Neural cell (in vitro differentiated cells): ENCODE results near the gene PDE8B. TPM values are rescaled to one million over a fixed set of nuclear protein-coding genes. Genes with fewer than 3 reads are reported as not detected.

Experiments used
- H2AFZ ChIP-seq: fragments of 200-600, 300-800 bp; sonication (generic), shearing (Covaris generic); 2 replicates; pipeline ENCODE4 v1.6.0; 2014; ENCODE audit warnings: low read depth, mild to moderate bottlenecking, antibody characterized with exemption, low read length, moderate library complexity
- H3F3A ChIP-seq: fragments of 200-600 bp; shearing (Covaris generic); 2 replicates; pipeline ENCODE4 v1.6.1; 2016; ENCODE audit warnings: mild to moderate bottlenecking, moderate library complexity, mixed read lengths, antibody characterized with exemption, low read length; ENCODE audit not compliant: insufficient read depth, poor library complexity, severe bottlenecking
- H3K27ac ChIP-seq: fragments of 200-600, 300-800 bp; sonication (generic), shearing (Covaris generic); 2 replicates; pipeline ENCODE4 v1.5.1; 2014; ENCODE audit warnings: mild to moderate bottlenecking, low read length, moderate library complexity
- H3K27me3 ChIP-seq: fragments of 300-800, 200-600 bp; sonication (generic), shearing (Covaris generic); 2 replicates; pipeline ENCODE4 v1.6.0; 2014; ENCODE audit warnings: mild to moderate bottlenecking, low read depth, low read length, moderate library complexity; ENCODE audit not compliant: insufficient read depth
- H3K36me3 ChIP-seq: fragments of 300-800, 200-600 bp; sonication (generic), shearing (Covaris generic); 2 replicates; pipeline ENCODE4 v1.5.1; 2014; ENCODE audit warnings: mild to moderate bottlenecking, antibody characterized with exemption, low read length, moderate library complexity; ENCODE audit not compliant: insufficient read depth
- H3K4me2 ChIP-seq: fragments of 300-800, 200-600 bp; sonication (generic), shearing (Covaris generic); 2 replicates; pipeline ENCODE4 v1.6.0; 2014; ENCODE audit warnings: mild to moderate bottlenecking, low read length
- H3K4me3 ChIP-seq: fragments of 300-800, 200-600 bp; sonication (generic), shearing (Covaris generic); 2 replicates; pipeline ENCODE4 v1.5.1; 2014; ENCODE audit warnings: mild to moderate bottlenecking, low read length, moderate library complexity
- H3K79me2 ChIP-seq: fragments of 200-600 bp; shearing (Covaris generic); replicated peaks from 2 replicates; pipeline ENCODE4 v1.6.0; 2014; ENCODE audit warnings: mild to moderate bottlenecking, low read length, moderate library complexity; ENCODE audit not compliant: insufficient read depth
- H3K9ac ChIP-seq: fragments of 300-800, 200-600 bp; sonication (generic), shearing (Covaris generic); 2 replicates; pipeline ENCODE4 v1.6.1; 2016; ENCODE audit warnings: mild to moderate bottlenecking, low read length, mixed read lengths
- H3K9me2 ChIP-seq: fragments of 200-600 bp; shearing (Covaris generic); 2 replicates; pipeline ENCODE4 v1.6.1; 2016; ENCODE audit warnings: mild to moderate bottlenecking, low read length, mixed read lengths; ENCODE audit not compliant: insufficient read depth
- H3K9me3 ChIP-seq: fragments of 200-600, 300-800 bp; sonication (generic), shearing (Covaris generic); 2 replicates; pipeline ENCODE4 v1.6.1; 2016; ENCODE audit warnings: mild to moderate bottlenecking, mixed run types, low read length, moderate library complexity, mixed read lengths
- H4K20me1 ChIP-seq: fragments of 200-600 bp; shearing (Covaris generic); 2 replicates; pipeline ENCODE4 v1.6.1; 2016; ENCODE audit warnings: mild to moderate bottlenecking, mixed run types; ENCODE audit not compliant: insufficient read depth
- CTCF ChIP-seq: fragments of 450-650 bp; IDR thresholded peaks from 2 replicates; pipeline ENCODE4 v1.5.1; 2014; ENCODE audit warnings: antibody characterized with exemption, mild to moderate bottlenecking, moderate library complexity; ENCODE audit not compliant: poor library complexity, severe bottlenecking
- EP300 ChIP-seq: fragments of 450-650 bp; conservative IDR thresholded peaks from 2 replicates; pipeline ENCODE4 v1.6.1; 2014; ENCODE audit warnings: antibody characterized with exemption, mild to moderate bottlenecking, moderate library complexity; ENCODE audit not compliant: poor library complexity, severe bottlenecking
- EZH2 ChIP-seq: fragments of 200-600, 300-800 bp; shearing (Covaris generic), sonication (generic); IDR thresholded peaks from 2 replicates; pipeline ENCODE4 v1.6.1; 2014; ENCODE audit warnings: antibody characterized with exemption, low read length, borderline replicate concordance, mild to moderate bottlenecking; ENCODE audit not compliant: insufficient read depth, poor library complexity, severe bottlenecking
- MXI1 ChIP-seq: fragments of 450-650 bp; conservative IDR thresholded peaks from 2 replicates; pipeline ENCODE4 v1.6.1; 2014; ENCODE audit warnings: antibody characterized with exemption, mild to moderate bottlenecking; ENCODE audit not compliant: poor library complexity, severe bottlenecking
- POLR2AphosphoS5 ChIP-seq: IDR thresholded peaks from 2 replicates; pipeline ENCODE4 v1.6.1; 2012
- RAD21 ChIP-seq: fragments of 450-650 bp; conservative IDR thresholded peaks from 2 replicates; pipeline ENCODE4 v1.6.1; 2014; ENCODE audit warnings: antibody characterized with exemption, mild to moderate bottlenecking, moderate library complexity
- REST ChIP-seq: IDR thresholded peaks from 2 replicates; pipeline ENCODE4 v1.6.1; 2012; ENCODE audit warnings: borderline replicate concordance
- SMC3 ChIP-seq: fragments of 450-650 bp; conservative IDR thresholded peaks from 2 replicates; pipeline ENCODE4 v1.6.1; 2014; ENCODE audit warnings: antibody characterized with exemption, mild to moderate bottlenecking, moderate library complexity; ENCODE audit not compliant: poor library complexity
- TAF1 ChIP-seq: IDR thresholded peaks from 2 replicates; pipeline ENCODE4 v1.6.1; 2012; ENCODE audit warnings: low read depth
- polyA plus RNA-seq: library from polyadenylated mRNA; depleted of rRNA; stranded (reverse); fragments of >200 nt; gene quantifications from 2 replicates; pipeline ENCODE4 v1.2.3, GENCODE V29; 2014

Gene PDE8B
- polyA plus RNA-seq, 1 donor from 2014 or later, result 0.22 TPM

GRCh38 chr5:77172713-77173328 is 37.7 kb upstream of the PDE8B start:
- Histone ChIP-seq H3K4me3 (no peak overlapping the region), H3K27me3 (no peaks in the 10 kb centered on the region), H3K79me2 (no peaks in the 10 kb centered on the region), H4K20me1 (no peaks in the 10 kb centered on the region), H3K4me2 (no peak overlapping the region), H3K9me2 (no peaks in the 10 kb centered on the region), H3K36me3 (no peaks in the 10 kb centered on the region), H3K9ac (no peak overlapping the region), H3K9me3 (no peaks in the 10 kb centered on the region), H3K27ac (no peak overlapping the region), H2AFZ (no peak overlapping the region), H3F3A (no peaks in the 10 kb centered on the region)
- no peak for TF ChIP-seq POLR2AphosphoS5
- no peak for TF ChIP-seq RAD21
- no peak for TF ChIP-seq TAF1
- TF ChIP-seq EP300, result no peak
- TF ChIP-seq CTCF, result no peak
- no peak for TF ChIP-seq SMC3
- TF ChIP-seq REST, result no peak
- TF ChIP-seq MXI1, result no peak
- TF ChIP-seq EZH2, result no peak

- no peaks in the 10 kb centered on the region for H3K9me2 ChIP-seq
Measured at GRCh38 chr5:77174526-77174925, 36.0 kb upstream of the PDE8B start.

More at GRCh38 chr5:77174526-77174925, 36.0 kb upstream of the PDE8B start:
- no peak overlapping the region for H3K9ac ChIP-seq
- H2AFZ ChIP-seq, result no peak overlapping the region
- no peaks in the 10 kb centered on the region for H3K79me2 ChIP-seq
- no peak overlapping the region for H3K4me3 ChIP-seq
- H4K20me1 ChIP-seq, result no peaks in the 10 kb centered on the region
- peaks cover 6% of the 10 kb centered on the region for H3K27me3 ChIP-seq
- no peaks in the 10 kb centered on the region for H3K9me3 ChIP-seq
- H3K4me2 ChIP-seq, result no peak overlapping the region
- TF ChIP-seq POLR2AphosphoS5 (no peak), RAD21 (no peak), SMC3 (no peak), EZH2 (no peak), REST (no peak), TAF1 (no peak), CTCF (no peak), EP300 (no peak), MXI1 (no peak)
- no peaks in the 10 kb centered on the region for H3K36me3 ChIP-seq
- no peaks in the 10 kb centered on the region for H3F3A ChIP-seq
- no peak overlapping the region for H3K27ac ChIP-seq
